ENCODE measurements around the gene INF2.
"Not testable (repeated sequence)": the region's sequence is repeated elsewhere in the genome, so short reads cannot be mapped to it uniquely, and the experiment has no call there.

Gene INF2

GRCh38 chr14:104722938-104723650 is 33.7 kb downstream of the INF2 start:
- no peak for DNase-seq (ENCODE audit: low spot score)

DNA sequence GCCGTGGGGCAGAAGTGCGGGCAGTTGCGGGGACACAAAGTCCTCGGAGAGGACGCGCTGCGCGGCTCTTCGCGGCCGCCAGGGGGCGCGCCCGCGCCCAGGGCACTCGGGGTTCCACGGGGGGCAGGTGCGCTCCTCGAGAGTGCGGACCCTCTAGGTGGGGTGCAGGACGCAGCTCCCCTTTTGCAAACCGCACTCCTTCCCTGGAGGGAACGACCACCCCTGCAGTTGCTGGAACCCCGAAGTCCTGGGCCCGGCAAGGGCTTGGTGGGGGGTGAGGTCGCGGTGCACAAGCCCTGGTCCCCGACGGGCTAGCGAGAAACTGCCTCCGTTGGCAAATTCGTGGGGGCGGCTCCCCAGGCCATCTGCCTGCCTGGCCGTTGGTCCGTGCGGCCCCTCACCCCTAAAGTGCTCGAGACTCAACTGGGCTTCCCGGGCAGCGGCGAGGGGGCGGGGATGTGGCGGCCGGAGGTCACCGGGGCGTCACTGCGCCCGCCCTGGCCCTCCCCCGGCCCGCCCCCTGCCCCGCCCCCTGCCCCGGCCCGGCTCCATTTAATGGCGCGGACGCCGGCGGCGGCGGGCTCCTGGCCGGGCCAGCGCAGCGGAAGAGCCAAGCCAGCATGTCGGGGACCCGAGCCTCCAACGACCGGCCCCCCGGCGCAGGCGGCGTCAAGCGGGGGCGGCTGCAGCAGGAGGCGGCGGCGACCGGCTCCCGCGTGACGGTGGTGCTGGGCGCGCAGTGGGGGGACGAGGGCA is 34.4 kb downstream of the INF2 start, which contains the start of gene ADSS1:
Gene ADSS1, plus strand, starts transcription at position 579 of the 756 bp plus-strand sequence. Its CDS starts 42 bp downstream, at position 621.
- peak; percentile 56 for DNase-seq (ENCODE audit: low spot score)

DNA sequence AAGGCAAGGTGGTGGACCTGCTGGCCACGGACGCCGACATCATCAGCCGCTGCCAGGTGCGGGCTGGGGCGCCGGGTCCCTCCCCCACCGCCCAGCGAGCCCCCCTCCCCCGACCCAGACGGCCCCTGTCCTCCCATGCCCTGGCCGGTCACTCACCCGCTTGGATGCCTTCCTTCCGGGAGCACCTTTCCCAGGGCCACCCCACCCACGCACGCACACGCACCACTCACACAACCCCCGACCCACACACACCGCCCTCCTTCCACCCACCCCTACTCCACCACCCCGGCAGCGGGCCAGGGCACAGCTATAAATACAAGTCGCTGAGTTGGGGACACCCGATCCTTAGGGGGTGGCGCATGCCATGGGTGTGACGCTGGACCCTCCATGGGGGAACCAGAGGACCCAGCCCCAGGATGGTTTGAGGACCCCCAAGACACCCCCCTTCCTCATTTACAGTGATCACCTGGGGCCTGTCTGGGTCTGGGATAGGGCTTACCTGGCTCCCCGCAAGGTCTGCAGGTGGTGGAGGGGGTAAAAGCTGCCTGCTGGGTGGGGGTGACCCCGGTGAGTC is 35.1 kb downstream of the INF2 start:
- DNase-seq (ENCODE audit: low spot score), result no peak

GRCh38 chr14:104724981-104725771 is 35.8 kb downstream of the INF2 start:
- no peak for DNase-seq (ENCODE audit: low spot score)

DNA sequence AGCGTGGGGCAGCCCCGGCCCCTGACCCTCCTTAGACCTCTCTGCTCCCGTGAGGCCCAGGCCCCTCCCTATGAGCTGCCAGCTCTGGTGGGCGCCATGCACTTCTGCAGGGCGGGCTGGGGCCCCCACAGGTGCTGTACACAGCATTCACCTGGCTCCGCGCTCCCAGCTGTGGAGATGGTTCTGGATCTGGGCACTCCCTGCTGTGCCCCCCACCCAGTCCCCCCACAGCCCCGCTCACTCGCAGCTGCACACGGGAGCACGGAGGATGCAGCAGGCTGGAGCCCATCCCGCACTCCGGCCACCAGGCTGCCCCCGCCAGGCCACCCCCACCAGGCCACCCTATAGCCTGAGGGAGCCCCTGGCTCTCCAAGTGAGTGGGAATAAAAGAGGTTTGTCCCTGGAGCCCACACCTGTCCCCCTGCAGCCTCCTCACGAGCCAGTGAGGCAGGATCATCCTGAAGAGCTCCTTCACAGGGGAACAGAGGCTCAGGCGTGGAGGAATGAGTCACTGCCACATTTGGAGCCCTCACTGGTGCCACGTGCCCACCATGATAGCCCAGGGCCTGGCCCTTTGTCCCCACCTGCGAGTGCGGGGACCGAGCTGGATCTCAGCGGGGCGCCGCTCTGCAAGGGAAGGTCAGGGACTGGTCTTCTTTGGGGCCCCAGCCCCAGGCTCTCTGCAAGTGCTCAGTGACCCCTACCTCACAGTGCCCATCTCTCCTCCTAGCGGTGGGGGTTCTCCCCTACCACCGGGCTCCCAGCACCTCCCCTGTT is 36.5 kb downstream of the INF2 start:
- DNase-seq (ENCODE audit: low spot score), result no peak

- no peak for DNase-seq (ENCODE audit: low spot score)
Measured at GRCh38 chr14:104726600-104727451, 37.4 kb downstream of the INF2 start.

- no peak for DNase-seq (ENCODE audit: low spot score)
Measured at GRCh38 chr14:104728631-104729030, 39.2 kb downstream of the INF2 start.

DNA sequence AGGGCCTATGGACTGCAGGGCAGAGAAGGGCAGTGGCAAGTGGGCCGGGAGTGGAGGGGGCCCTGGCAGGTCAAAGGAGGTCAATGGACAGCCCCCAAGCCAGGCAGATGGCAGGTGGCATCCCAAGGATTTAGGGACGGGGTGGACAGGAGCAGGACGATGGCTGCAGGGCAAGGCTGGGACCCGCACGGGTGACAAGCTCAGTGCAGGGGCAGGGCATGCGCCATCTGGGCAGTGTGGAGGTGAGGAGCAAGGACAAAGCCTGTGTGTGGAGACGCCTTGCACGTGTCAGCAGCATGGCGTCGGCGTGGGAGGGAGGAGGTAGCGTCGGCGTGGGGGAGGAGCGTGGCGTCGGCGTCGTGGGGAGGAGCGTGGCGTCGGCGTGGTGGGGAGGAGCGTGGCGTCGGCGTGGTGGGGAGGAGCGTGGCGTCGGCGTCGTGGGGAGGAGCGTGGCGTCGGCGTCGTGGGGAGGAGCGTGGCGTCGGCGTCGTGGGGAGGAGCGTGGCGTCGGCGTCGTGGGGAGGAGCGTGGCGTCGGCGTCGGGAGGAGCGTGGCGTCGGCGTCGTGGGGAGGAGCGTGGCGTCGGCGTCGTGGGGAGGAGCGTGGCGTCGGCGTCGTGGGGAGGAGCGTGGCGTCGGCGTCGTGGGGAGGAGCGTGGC is 39.9 kb downstream of the INF2 start:
- not testable (repeated sequence) for DNase-seq (ENCODE audit: low spot score)

DNA sequence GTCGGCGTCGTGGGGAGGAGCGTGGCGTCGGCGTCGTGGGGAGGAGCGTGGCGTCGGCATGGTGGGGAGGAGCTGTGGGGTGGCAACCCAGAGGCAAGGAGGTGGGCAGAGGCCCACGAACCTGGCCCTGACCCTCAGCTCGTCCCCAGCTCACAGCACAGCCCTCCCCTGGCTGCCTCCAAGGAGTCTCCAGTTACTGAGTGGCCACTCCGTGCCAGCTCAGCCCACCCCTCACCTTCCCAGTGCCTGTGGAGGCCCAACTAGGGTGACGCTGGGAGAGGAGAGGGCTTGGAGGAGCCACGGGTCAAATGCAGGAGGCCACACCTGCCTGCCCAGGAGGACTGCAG is 40.4 kb downstream of the INF2 start:
- DNase-seq (ENCODE audit: low spot score), result no peak

- no peak for DNase-seq (ENCODE audit: low spot score)
Measured at GRCh38 chr14:104730487-104730886, 41.1 kb downstream of the INF2 start.

DNA sequence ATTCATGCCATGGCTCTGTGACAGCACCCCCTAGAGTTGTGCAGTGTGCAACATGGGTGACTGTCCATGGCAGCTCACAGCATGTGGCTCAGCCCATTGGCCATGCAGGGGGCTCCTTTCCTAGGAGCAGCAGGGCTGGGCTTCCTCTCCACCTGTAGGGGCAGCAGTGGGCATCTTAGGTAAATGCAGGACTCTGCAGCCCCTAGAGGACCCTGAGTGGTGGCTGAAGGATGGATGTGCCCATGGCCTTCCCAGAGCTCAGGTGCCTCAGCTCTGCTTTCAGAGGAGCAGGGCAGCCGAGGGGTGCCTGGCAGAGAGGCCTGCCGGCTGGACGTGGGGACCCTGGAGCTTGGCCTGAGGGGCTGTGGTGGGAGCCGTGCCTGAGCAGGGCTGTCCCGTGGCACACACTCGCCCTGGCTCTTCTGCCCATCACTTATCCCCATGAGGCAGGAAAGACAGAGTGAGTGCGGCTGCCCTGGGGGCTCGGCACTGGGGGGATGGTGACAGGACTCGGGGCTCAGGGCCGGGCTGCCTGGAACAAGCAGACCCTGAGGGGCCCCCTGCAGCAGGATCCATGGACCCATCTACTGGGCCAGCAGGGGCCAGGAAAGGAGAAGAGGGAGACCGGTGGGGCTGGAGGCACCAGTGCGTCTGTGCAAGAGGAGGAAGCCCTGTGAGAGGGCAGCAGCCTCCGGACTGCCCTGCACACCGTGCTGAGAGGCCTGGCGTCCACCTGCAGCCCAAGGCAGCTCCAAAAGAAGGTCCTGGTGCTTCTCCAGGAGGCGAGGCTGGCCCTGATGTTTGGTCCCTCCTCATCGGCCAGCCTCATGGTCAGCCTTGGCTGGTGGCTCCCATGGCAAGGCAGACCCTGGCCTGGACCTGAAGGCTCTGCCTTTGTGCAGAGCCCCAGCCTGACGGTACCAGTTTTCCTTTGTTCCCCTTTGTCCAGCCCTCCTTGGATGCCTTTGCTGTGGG is 42.2 kb downstream of the INF2 start:
- no peak for DNase-seq (ENCODE audit: low spot score)

- DNase-seq (ENCODE audit: low spot score), result no peak
Measured at GRCh38 chr14:104732355-104732804, 43.0 kb downstream of the INF2 start.

- no peak for DNase-seq (ENCODE audit: low spot score)
Measured at GRCh38 chr14:104732931-104733681, 43.7 kb downstream of the INF2 start.

GRCh38 chr14:104734051-104734587 is 44.7 kb downstream of the INF2 start:
- no peak for DNase-seq (ENCODE audit: low spot score)

- no peak for DNase-seq (ENCODE audit: low spot score)
Measured at GRCh38 chr14:104734601-104734990, 45.2 kb downstream of the INF2 start.

- no peak for DNase-seq (ENCODE audit: low spot score)
Measured at GRCh38 chr14:104734991-104735779, 45.8 kb downstream of the INF2 start.

Data from CD4-positive, alpha-beta T cell treated with Interleukin-6 at 100 ng/mL for 8 hours (primary cell).